Panc1 (cell line): ENCODE results near the gene CSMD2. TPM values are rescaled to one million over a fixed set of nuclear protein-coding genes. Genes with fewer than 3 reads are reported as not detected.

Experiments
- ATAC-seq: fragments of 200-7000 bp; cut with Tn5 transposase; 2 replicates; pipeline ENCODE4 v1.9.1; 2020; ENCODE audit warnings: mild to moderate bottlenecking, moderate library complexity
- BruUV-seq: library from RNA; stranded (reverse); fragments of 400-500 nt; replicated peaks from 2 replicates; lab custom pipeline; 2021; lab: Mats Ljungman, UMichigan
- CTCF ChIA-PET: fragments of 300-600 bp; sonication (Branson Sonifier 250); formaldehyde crosslinking; loops from one replicate; lab custom pipeline; 2022; ENCODE audit warnings: antibody characterized with exemption; lab: Charles Lee
- POLR2A ChIA-PET: fragments of 300-600 bp; sonication (Branson Sonifier 250); formaldehyde crosslinking; loops from one replicate; lab custom pipeline; 2022; ENCODE audit warnings: antibody characterized with exemption; lab: Charles Lee
- DNase-seq: peaks from one replicate; pipeline ENCODE4 v3.0.0-alpha.2; 2010; ENCODE audit warnings: low read depth, low spot score
- H3K27ac ChIP-seq: 2 replicates; pipeline ENCODE4 v1.5.1; 2011; ENCODE audit warnings: mild to moderate bottlenecking, low read length, inconsistent platforms
- H3K27me3 ChIP-seq: fragments of 200-500 bp; sonication (Bioruptor generic); 2 replicates; pipeline ENCODE4 v1.6.0; 2014; ENCODE audit warnings: low read length, inconsistent platforms; ENCODE audit not compliant: control insufficient read depth, insufficient read depth
- H3K36me3 ChIP-seq: fragments of 200-500 bp; sonication (Bioruptor generic); 2 replicates; pipeline ENCODE4 v1.5.1; 2014; ENCODE audit warnings: inconsistent platforms, mild to moderate bottlenecking, low read length, moderate library complexity; ENCODE audit not compliant: control insufficient read depth, insufficient read depth
- H3K4me1 ChIP-seq: 2 replicates; pipeline ENCODE4 v1.5.1; 2011; ENCODE audit warnings: inconsistent platforms, mild to moderate bottlenecking, low read length, moderate library complexity; ENCODE audit not compliant: control insufficient read depth, insufficient read depth
- H3K4me3 ChIP-seq, 2 experiments: 2 replicates each; pipeline ENCODE4 v1.5.1; 2011 to 2012; ENCODE audit warnings: low read depth in 2 of 2, low read length in 2 of 2, mild to moderate bottlenecking in 2 of 2, inconsistent platforms in 1 of 2, moderate library complexity in 1 of 2
- H3K9me3 ChIP-seq: fragments of 200-500 bp; sonication (Bioruptor generic); 2 replicates; pipeline ENCODE4 v1.5.1; 2014; ENCODE audit warnings: low read depth, mild to moderate bottlenecking, inconsistent platforms, low read length, moderate library complexity; ENCODE audit not compliant: control insufficient read depth, insufficient read depth
- POLR2AphosphoS5 ChIP-seq: IDR thresholded peaks from 2 replicates; pipeline ENCODE4 v1.6.1; 2012; ENCODE audit warnings: mild to moderate bottlenecking, low read depth, low read length, moderate library complexity
- SIN3A ChIP-seq: IDR thresholded peaks from 2 replicates; pipeline ENCODE4 v1.6.1; 2012; ENCODE audit warnings: low read depth, mild to moderate bottlenecking, low read length, moderate library complexity, borderline replicate concordance; ENCODE audit not compliant: insufficient read depth
- TCF7L2 ChIP-seq: IDR thresholded peaks from 2 replicates; pipeline ENCODE4 v1.6.1; 2011; ENCODE audit warnings: mild to moderate bottlenecking, low read depth, low read length, inconsistent platforms
- in situ Hi-C: cut with HindIII; loops from 2 replicates; pipeline ENCODE4 v1.10.0; 2016; ENCODE audit warnings: low sequenced_read_pairs, low pct_unique_long_range_greater_than_20kb
- intact Hi-C: fragments of 100-400 bp; cut with micrococcal nuclease; formaldehyde crosslinking; loops from one replicate; pipeline ENCODE4 v1.10.0; 2022; ENCODE audit not compliant: unreplicated experiment
- total RNA-seq: library from RNA; stranded (reverse); gene quantifications from one replicate; pipeline ENCODE4 v1.2.1, GENCODE V29; 2021; ENCODE audit not compliant: unreplicated experiment
- TF ChIP-seq, protein P1 (sequence below): fragments of 450-650 bp; IDR thresholded peaks from 2 replicates; pipeline ENCODE4 v1.5.1; 2017; ENCODE audit warnings: mild to moderate bottlenecking
- TF ChIP-seq, protein P2 (sequence below), 2 experiments: IDR thresholded peaks; 2 replicates each; pipeline ENCODE4 v1.6.1; 2011 to 2012; ENCODE audit warnings: low read depth in 2 of 2, control low read depth in 1 of 2, low read length in 1 of 2, mild to moderate bottlenecking in 1 of 2, moderate library complexity in 1 of 2; ENCODE audit not compliant: insufficient read depth in 1 of 2

CSMD2 gene
- total RNA-seq, 1 experiment from 2014 or later: not detected

DNA sequence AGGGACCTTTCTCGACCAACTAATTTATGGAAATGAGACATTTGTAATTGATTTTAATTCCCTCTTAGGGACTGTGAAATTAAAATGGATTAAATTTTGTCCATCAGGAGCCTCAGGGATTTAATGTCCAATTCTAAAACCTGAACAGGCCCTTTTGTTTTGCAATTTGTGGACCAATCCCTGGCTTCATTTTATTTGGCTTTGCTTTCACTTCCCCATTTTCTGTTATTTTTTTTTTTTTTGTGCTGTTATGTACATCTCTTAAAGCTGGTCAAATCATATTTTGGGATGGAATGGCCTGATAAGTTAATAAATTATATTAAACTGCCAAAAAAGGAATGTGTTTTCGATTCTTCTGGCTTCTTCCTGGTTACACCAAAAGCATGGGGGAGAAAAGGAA, 663.7 kb downstream of the CSMD2 start:
- H3K9me3 ChIP-seq: peaks cover 13% of the 10 kb centered on the region; the same call in 1 of the 2 replicates
- no peaks in the 10 kb centered on the region for H3K27me3 ChIP-seq
- TF ChIP-seq POLR2AphosphoS5 (no peak), TCF7L2 (no peak), SIN3A (no peak)
- TF ChIP-seq, protein P1, sequence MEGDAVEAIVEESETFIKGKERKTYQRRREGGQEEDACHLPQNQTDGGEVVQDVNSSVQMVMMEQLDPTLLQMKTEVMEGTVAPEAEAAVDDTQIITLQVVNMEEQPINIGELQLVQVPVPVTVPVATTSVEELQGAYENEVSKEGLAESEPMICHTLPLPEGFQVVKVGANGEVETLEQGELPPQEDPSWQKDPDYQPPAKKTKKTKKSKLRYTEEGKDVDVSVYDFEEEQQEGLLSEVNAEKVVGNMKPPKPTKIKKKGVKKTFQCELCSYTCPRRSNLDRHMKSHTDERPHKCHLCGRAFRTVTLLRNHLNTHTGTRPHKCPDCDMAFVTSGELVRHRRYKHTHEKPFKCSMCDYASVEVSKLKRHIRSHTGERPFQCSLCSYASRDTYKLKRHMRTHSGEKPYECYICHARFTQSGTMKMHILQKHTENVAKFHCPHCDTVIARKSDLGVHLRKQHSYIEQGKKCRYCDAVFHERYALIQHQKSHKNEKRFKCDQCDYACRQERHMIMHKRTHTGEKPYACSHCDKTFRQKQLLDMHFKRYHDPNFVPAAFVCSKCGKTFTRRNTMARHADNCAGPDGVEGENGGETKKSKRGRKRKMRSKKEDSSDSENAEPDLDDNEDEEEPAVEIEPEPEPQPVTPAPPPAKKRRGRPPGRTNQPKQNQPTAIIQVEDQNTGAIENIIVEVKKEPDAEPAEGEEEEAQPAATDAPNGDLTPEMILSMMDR: no peak
- TF ChIP-seq, protein P2, sequence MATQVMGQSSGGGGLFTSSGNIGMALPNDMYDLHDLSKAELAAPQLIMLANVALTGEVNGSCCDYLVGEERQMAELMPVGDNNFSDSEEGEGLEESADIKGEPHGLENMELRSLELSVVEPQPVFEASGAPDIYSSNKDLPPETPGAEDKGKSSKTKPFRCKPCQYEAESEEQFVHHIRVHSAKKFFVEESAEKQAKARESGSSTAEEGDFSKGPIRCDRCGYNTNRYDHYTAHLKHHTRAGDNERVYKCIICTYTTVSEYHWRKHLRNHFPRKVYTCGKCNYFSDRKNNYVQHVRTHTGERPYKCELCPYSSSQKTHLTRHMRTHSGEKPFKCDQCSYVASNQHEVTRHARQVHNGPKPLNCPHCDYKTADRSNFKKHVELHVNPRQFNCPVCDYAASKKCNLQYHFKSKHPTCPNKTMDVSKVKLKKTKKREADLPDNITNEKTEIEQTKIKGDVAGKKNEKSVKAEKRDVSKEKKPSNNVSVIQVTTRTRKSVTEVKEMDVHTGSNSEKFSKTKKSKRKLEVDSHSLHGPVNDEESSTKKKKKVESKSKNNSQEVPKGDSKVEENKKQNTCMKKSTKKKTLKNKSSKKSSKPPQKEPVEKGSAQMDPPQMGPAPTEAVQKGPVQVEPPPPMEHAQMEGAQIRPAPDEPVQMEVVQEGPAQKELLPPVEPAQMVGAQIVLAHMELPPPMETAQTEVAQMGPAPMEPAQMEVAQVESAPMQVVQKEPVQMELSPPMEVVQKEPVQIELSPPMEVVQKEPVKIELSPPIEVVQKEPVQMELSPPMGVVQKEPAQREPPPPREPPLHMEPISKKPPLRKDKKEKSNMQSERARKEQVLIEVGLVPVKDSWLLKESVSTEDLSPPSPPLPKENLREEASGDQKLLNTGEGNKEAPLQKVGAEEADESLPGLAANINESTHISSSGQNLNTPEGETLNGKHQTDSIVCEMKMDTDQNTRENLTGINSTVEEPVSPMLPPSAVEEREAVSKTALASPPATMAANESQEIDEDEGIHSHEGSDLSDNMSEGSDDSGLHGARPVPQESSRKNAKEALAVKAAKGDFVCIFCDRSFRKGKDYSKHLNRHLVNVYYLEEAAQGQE (IDR thresholded peaks at IDR 0.05; ENCODE audit: insufficient read depth in 1 of 2, low read depth in 2 of 2, low read length in 1 of 2): no peak
- DNase-seq: no peak
- H3K4me3 ChIP-seq: no peak overlapping the region
- no peak overlapping the region for H3K27ac ChIP-seq
- H3K4me1 ChIP-seq: no peaks in the 10 kb centered on the region
- H3K36me3 ChIP-seq: no peaks in the 10 kb centered on the region
- no peak for ATAC-seq
- in situ Hi-C loops (no loop called here), intact Hi-C loops (no loop called here)
- ChIA-PET POLR2A (interaction anchor here (0.6 kb wide), 1 partner anchor 18 kb away, joined by 11 read pairs; no protein-coding TSS in a partner anchor), CTCF (no interaction called here)
- BruUV-seq: no TSS peak

DNA sequence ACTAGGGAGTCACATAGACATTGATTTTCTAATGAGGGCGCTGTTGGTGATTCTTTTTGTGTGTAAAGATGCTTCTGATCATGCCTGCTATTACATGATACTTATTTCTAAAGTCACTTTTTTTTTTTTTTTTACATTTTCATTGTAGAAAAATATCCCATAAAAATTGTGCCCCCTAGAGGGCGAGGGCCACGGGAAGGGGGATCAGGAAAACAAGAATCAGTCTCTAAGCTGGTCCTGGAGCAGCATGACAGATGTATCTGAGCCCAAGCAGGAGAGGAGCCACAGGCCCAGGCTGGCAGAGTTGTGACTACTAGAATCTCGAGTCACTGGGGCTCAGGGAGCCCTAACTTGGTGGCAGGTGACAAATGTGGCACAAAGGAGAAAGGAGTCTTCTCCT, 664.5 kb downstream of the CSMD2 start:
- Histone ChIP-seq H3K27me3 (no peaks in the 10 kb centered on the region), H3K9me3 (peaks cover 20% of the 10 kb centered on the region), H3K4me3 (no peak overlapping the region), H3K27ac (no peak overlapping the region), H3K4me1 (no peaks in the 10 kb centered on the region), H3K36me3 (no peaks in the 10 kb centered on the region)
- in situ Hi-C loops: no loop called here
- DNase-seq (no peak), ATAC-seq (no peak)
- CTCF ChIA-PET: interaction anchor here (0.7 kb wide), 2 partner anchors 88 to 1472 kb away, joined by 3 to 4 read pairs; no protein-coding TSS in a partner anchor
- no TSS peak for BruUV-seq
- TF ChIP-seq, protein P1: peak; percentile 31; the same call in 1 of the 2 replicates
- no peak for TF ChIP-seq TCF7L2
- no peak for TF ChIP-seq POLR2AphosphoS5
- TF ChIP-seq, protein P2 (IDR thresholded peaks at IDR 0.05; ENCODE audit: insufficient read depth in 1 of 2, low read depth in 2 of 2, low read length in 1 of 2): no peak
- TF ChIP-seq SIN3A: no peak
- intact Hi-C loops: no loop called here
- POLR2A ChIA-PET: no interaction called here
